GM13976 (cell line): ENCODE results near the gene TIFAB.
A peak's percentile ranks its signal among the peaks of the same experiment; 100 is the strongest.

Source experiments
- DNase-seq: peaks from one replicate; pipeline ENCODE4 v3.0.0; 2012; ENCODE audit warnings: low spot score
- in situ Hi-C: fragments of 300-500 bp; cut with MboI; formaldehyde crosslinking; loops from one replicate; pipeline ENCODE4 v1.12.0; 2022; ENCODE audit warnings: low sequenced_read_pairs, mixed read lengths, inconsistent platforms; ENCODE audit not compliant: unreplicated experiment
- TF ChIP-seq, protein P1 (sequence below): IDR thresholded peaks from 2 replicates; pipeline ENCODE4 v1.5.1; 2012; ENCODE audit warnings: borderline replicate concordance, mild to moderate bottlenecking; ENCODE audit not compliant: insufficient read depth; ENCODE audit errors: extremely low read depth, missing control alignments, control extremely low read depth

TIFAB gene

DNA sequence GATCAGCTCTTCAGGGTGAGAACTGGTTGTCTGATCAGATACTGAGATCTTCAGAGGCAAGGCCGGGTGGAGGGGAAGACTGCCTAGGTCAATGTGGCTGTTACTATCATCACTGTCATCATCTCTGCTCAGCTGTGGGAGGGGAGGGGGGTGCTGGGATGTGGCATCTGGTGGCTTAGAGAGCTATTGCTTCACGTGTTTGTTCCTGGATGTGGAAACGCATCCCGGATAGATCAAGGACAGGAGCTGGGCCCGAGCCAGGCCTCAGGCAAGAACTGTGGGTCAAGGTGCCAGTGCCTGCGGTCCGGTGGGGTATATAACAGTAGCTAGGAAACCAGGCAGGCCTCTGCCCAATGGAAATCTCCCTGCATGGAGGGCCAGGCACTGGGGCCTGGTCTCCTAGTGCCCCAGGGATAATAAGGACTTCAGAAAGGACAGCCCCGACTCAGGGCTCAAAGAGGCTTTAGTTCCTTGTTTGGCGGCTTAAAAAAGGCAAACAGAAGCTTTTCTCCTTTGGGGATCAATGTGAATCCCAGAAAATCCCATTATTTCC, 30.3 kb upstream of the TIFAB start:
- in situ Hi-C loops, result no loop called here
- DNase-seq, result peak; percentile 13
- TF ChIP-seq, protein P1, sequence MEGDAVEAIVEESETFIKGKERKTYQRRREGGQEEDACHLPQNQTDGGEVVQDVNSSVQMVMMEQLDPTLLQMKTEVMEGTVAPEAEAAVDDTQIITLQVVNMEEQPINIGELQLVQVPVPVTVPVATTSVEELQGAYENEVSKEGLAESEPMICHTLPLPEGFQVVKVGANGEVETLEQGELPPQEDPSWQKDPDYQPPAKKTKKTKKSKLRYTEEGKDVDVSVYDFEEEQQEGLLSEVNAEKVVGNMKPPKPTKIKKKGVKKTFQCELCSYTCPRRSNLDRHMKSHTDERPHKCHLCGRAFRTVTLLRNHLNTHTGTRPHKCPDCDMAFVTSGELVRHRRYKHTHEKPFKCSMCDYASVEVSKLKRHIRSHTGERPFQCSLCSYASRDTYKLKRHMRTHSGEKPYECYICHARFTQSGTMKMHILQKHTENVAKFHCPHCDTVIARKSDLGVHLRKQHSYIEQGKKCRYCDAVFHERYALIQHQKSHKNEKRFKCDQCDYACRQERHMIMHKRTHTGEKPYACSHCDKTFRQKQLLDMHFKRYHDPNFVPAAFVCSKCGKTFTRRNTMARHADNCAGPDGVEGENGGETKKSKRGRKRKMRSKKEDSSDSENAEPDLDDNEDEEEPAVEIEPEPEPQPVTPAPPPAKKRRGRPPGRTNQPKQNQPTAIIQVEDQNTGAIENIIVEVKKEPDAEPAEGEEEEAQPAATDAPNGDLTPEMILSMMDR, result no peak

DNA sequence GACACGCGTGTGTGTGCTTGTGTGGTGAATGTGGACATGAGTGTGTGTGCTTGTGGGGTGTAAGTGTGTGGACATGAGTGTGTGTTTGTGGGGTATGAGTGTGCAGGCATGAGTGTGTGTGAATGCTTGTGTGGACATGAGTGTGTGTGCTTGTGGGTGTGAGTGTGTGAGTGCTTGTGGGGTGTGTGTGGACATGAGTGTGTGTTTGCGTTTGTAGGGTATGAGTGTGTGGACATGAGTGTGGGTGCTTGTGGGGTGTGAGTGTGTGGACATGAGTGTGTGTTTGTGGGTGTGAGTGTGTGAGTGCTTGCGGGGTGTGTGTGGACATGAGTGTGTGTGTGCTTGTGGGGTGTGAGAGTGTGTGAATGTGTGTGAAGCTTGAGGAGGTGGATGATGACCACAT, 29.8 kb upstream of the TIFAB start:
- TF ChIP-seq, protein P1, result no peak
- in situ Hi-C loops, result no loop called here
- no peak for DNase-seq

DNA sequence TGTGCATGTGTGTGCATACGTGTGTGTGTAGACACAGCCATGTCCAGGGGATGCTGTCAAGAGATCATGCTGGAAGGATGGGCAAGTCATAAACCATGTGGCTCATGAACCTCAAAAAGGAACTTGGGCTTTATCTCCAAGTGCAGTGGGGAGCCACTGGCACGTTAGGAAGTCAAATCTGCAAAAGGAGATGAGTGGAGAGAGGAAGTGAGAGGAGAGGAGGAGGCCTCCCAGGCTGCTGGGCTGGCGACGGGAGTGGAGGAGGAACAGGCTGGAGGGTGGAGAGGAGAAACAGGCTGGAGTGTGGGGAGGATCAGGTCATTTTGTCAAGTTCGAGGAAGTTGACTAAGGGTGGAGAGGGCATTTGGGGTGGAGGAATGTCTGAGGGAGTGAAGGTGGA, 29.2 kb upstream of the TIFAB start:
- DNase-seq, result no peak
- TF ChIP-seq, protein P1, result no peak
- in situ Hi-C loops, result no loop called here

DNA sequence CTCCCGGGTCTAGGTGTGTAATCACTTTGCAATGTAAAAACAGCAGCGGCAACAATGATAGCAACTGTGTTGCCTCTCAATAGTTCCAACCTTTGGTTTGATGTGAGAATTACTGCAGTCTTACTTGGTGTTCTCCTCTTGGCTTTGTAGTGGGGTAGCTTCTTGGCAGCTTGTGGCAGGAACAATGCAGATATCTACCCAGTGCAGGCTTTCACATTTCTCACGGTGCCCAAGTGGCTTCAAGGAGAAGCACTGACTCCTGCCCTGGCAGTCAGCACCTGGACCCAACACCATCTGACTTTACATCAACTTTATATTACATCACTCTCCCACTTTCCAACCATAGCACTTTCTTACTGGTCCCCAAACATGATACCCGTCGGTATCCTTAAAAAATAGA, 28.4 kb upstream of the TIFAB start:
- in situ Hi-C loops, result no loop called here
- no peak for DNase-seq
- TF ChIP-seq, protein P1, result no peak

DNA sequence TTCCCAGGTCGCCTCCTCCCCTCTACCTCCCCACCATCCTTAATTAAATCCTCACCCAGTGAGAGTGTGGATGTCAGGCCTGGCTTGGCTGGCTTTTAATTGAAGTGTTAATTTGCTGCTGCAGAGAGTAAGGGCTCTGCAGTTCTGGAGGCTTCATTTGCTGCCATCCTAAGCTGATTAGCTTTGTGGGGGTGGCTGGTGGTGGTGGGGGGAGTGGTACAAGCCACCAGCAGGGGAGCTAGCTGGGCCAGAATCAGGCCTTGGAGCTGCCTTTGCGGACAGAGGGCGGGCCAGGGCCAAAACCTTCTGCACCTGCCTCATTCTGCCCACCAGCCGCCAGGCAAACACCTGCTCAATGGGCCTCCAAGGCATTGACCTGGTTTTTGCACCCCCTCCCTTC, 26.8 kb upstream of the TIFAB start:
- TF ChIP-seq, protein P1, result no peak
- in situ Hi-C loops, result no loop called here
- DNase-seq, result no peak

DNA sequence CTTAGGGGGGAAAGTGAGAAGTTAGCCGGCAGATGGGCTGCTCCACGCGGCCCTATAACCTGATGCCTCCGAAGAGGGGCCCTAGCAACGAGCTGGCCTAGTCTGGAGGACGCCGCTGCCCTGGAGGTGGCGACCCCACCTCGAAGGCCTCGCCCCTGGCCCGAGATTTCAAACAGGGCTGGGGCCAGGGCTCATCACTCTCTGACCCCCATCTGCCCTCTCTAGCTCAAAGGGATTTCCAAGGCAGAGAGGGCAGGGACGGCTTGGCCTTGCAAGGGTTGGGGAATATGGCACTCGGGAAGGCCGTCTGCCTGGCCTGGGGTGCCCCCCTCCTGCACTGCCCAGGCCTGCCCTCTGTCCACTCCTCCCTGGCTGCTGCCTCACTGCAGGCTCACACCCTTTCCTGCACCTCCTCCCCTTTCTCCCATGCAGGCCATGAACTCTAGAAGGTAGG, 25.5 kb upstream of the TIFAB start:
- in situ Hi-C loops, result no loop called here
- TF ChIP-seq, protein P1, result no peak
- DNase-seq, result no peak
